Activated CD8-positive, alpha-beta memory T cell treated with anti-CD3 and anti-CD28 coated beads, Interleukin-2, amount 10 ng/mL, durations not matched to agents 7 days and 5 days (primary cell): ENCODE results near the gene DOP1B. TPM values are rescaled to one million over a fixed set of nuclear protein-coding genes. Genes with fewer than 3 reads are reported as not detected.

ENCODE experiments used
- ATAC-seq: fragments of 150-1000 bp; cut with Tn5 transposase; one replicate; pipeline ENCODE4 v1.10.0; 2021; ENCODE audit warnings: moderate library complexity
- CTCF ChIA-PET: fragments of 350-600 bp; sonication (Branson Sonifier 250); formaldehyde crosslinking; loops from one replicate; lab custom pipeline; 2021; ENCODE audit warnings: antibody characterized with exemption; lab: Charles Lee
- DNase-seq: peaks from one replicate; pipeline ENCODE4 v3.0.0-alpha.2; 2020
- H3K27ac Mint-ChIP-seq: one replicate; pipeline ENCODE4 v1.8.0; 2021; ENCODE audit warnings: mild to moderate bottlenecking, mixed read lengths
- H3K27me3 Mint-ChIP-seq: one replicate; pipeline ENCODE4 v1.8.0; 2021; ENCODE audit warnings: mixed read lengths
- H3K36me3 Mint-ChIP-seq: one replicate; pipeline ENCODE4 v1.8.0; 2021; ENCODE audit warnings: mild to moderate bottlenecking, mixed read lengths
- H3K4me1 Mint-ChIP-seq: one replicate; pipeline ENCODE4 v1.8.0; 2021; ENCODE audit warnings: mixed read lengths
- H3K4me3 Mint-ChIP-seq: one replicate; pipeline ENCODE4 v1.8.0; 2021; ENCODE audit warnings: mild to moderate bottlenecking, moderate library complexity, mixed read lengths
- H3K9me3 Mint-ChIP-seq: one replicate; pipeline ENCODE4 v1.8.0; 2022; ENCODE audit warnings: low read depth, mixed read lengths
- total RNA-seq, 2 experiments: library from RNA; stranded (reverse); gene quantifications; one replicate each; pipeline ENCODE4 v1.2.3, GENCODE V29; 2021

DOP1B gene
- total RNA-seq, 2 experiments from 2014 or later: 20.2 to 25.5 TPM

- no peak for ATAC-seq
- peaks cover 5% of the 10 kb centered on the region for H3K36me3 Mint-ChIP-seq
- no peak overlapping the region for H3K27ac Mint-ChIP-seq
- no peaks in the 10 kb centered on the region for H3K27me3 Mint-ChIP-seq
- no peak overlapping the region for H3K4me3 Mint-ChIP-seq
- no peak for DNase-seq
- H3K4me1 Mint-ChIP-seq: peaks cover 39% of the 10 kb centered on the region
- CTCF ChIA-PET: interaction anchor here (0.6 to 2.2 kb wide), 3 partner anchors 11 to 64 kb away, joined by 4 to 8 read pairs (median 5); no protein-coding TSS in a partner anchor
- H3K9me3 Mint-ChIP-seq: no peaks in the 10 kb centered on the region
These were observed 49.3 kb downstream of the DOP1B start for GRCh38 chr21:36205962-36206361.

Other genes with a start within 250 kb of the DOP1B start
- 10 to 100 TPM; 17.9 to 20.9 TPM for gene SETD4, start 96.3 kb upstream of the DOP1B start, total RNA-seq
- gene CBR1, start 86.8 kb upstream of the DOP1B start, total RNA-seq: 10 to 100 TPM; 47.8 to 52.3 TPM
- 10 to 100 TPM; 16.1 to 18.6 TPM for gene CBR3, start 21.7 kb upstream of the DOP1B start, total RNA-seq
- 10 to 100 TPM; 25.6 to 30.5 TPM for gene MORC3, start 163.4 kb downstream of the DOP1B start, total RNA-seq
- 10 to 100 TPM; 28.9 to 29.2 TPM for gene CHAF1B, start 228.6 kb downstream of the DOP1B start, total RNA-seq